Erythroblast (primary cell): ENCODE data around the gene MED12L.

Experiments
- GATA1 ChIP-seq: IDR thresholded peaks from 2 replicates; pipeline ENCODE4 v1.6.1; 2011; ENCODE audit warnings: low read depth, mild to moderate bottlenecking, control low read depth, low read length, moderate library complexity
- POLR2A ChIP-seq: IDR thresholded peaks from 2 replicates; pipeline ENCODE4 v1.6.1; 2011; ENCODE audit warnings: mild to moderate bottlenecking, low read length

DNA sequence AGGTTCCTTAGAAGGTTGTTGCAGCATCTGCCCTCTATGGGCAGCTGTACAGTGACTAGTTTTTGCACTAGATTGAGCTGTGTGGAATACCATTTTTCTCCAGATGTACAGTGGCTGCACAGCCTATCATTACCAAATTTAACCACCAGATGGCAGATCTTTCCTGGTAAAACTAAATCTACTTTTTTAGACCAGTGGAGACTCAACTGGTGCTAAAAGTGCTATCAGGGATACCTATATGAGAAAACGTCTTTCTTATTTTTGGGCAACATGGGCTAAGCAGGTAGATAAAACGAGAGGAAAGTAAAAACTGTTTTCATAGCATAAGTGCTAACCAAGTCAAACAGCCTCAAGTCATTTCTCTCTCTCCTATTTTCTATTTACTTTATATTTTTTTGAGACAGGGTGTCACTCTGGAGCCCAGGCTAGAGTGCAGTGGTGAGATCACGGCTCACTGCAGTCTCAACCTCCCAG, 354.2 kb downstream of the MED12L start:
- TF ChIP-seq POLR2A (no peak), GATA1 (no peak)
